Liver (tissue), 9 donors: ENCODE results near the gene VEGFA. TPM values are rescaled to one million over a fixed set of nuclear protein-coding genes. Genes with fewer than 3 reads are reported as not detected.

Experiments
- DNase-seq: peaks from one replicate; pipeline ENCODE4 v3.0.0-alpha.2; 2017; ENCODE audit warnings: low spot score
- H3K27ac ChIP-seq, 2 donors: one replicate each; pipeline ENCODE4 v1.7.0; 2013; ENCODE audit warnings: inconsistent platforms in 2 of 2, low read length in 2 of 2, control low read depth in 1 of 2, low read depth in 1 of 2, mild to moderate bottlenecking in 1 of 2
- H3K27me3 ChIP-seq, 4 donors: one replicate each; pipeline versions ENCODE4 v1.6.1 to v1.7.0; 2013; ENCODE audit warnings: low read length in 3 of 4, inconsistent platforms in 1 of 4, mild to moderate bottlenecking in 1 of 4, moderate library complexity in 1 of 4; ENCODE audit not compliant: control insufficient read depth in 4 of 4, insufficient read depth in 4 of 4
- H3K36me3 ChIP-seq, 4 donors: one replicate each; pipeline versions ENCODE4 v1.6.1 to v1.7.0; 2013; ENCODE audit warnings: low read length in 3 of 4, mild to moderate bottlenecking in 3 of 4, low read depth in 1 of 4, moderate library complexity in 1 of 4; ENCODE audit not compliant: control insufficient read depth in 4 of 4, insufficient read depth in 3 of 4
- H3K4me1 ChIP-seq, 4 donors: one replicate each; pipeline versions ENCODE4 v1.6.1 to v1.7.0; 2013; ENCODE audit warnings: low read length in 3 of 4, mild to moderate bottlenecking in 3 of 4, moderate library complexity in 1 of 4; ENCODE audit not compliant: control insufficient read depth in 4 of 4, insufficient read depth in 4 of 4
- H3K4me3 ChIP-seq, 3 donors: one replicate each; pipeline versions ENCODE4 v1.6.1 to v1.7.0; 2013; ENCODE audit warnings: low read length in 3 of 3, control low read depth in 1 of 3, low read depth in 1 of 3, mild to moderate bottlenecking in 1 of 3
- H3K9ac ChIP-seq, 2 donors: one replicate each; pipeline ENCODE4 v1.7.0; 2013; ENCODE audit warnings: low read length in 2 of 2, mild to moderate bottlenecking in 2 of 2, moderate library complexity in 2 of 2, control low read depth in 1 of 2, low read depth in 1 of 2
- H3K9me3 ChIP-seq, 4 donors: one replicate each; pipeline versions ENCODE4 v1.6.1 to v1.7.0; 2013; ENCODE audit warnings: low read length in 3 of 4; ENCODE audit not compliant: control insufficient read depth in 4 of 4
- ATF3 ChIP-seq: IDR thresholded peaks from 2 replicates; pipeline ENCODE4 v1.6.1; 2016; ENCODE audit warnings: antibody characterized with exemption
- CTCF ChIP-seq: fragments of 150-350 bp; IDR thresholded peaks from 2 replicates; pipeline ENCODE4 v1.5.1; 2017; ENCODE audit warnings: improper control_type of control experiment, low read depth, low read length; ENCODE audit not compliant: missing input control
- FOXA1 ChIP-seq: IDR thresholded peaks from 2 replicates; pipeline ENCODE4 v1.6.1; 2016; ENCODE audit warnings: antibody characterized with exemption
- FOXA2 ChIP-seq: IDR thresholded peaks from 2 replicates; pipeline ENCODE4 v1.6.1; 2016; ENCODE audit warnings: antibody characterized with exemption
- GABPA ChIP-seq, 2 donors: IDR thresholded peaks in 1 of 2; conservative IDR thresholded peaks in 1 of 2; 2 replicates each; pipeline ENCODE4 v1.6.1; 2016; ENCODE audit warnings: antibody characterized with exemption in 2 of 2, mild to moderate bottlenecking in 1 of 2, moderate library complexity in 1 of 2
- HNF4A ChIP-seq, 2 donors: conservative IDR thresholded peaks; 2 replicates each; pipeline ENCODE4 v1.6.1; 2016; ENCODE audit warnings: antibody characterized with exemption in 2 of 2, mild to moderate bottlenecking in 2 of 2
- HNF4G ChIP-seq: IDR thresholded peaks from 2 replicates; pipeline ENCODE4 v1.6.1; 2016; ENCODE audit warnings: antibody characterized with exemption
- JUND ChIP-seq, 2 donors: IDR thresholded peaks; 2 replicates each; pipeline ENCODE4 v1.6.1; 2016; ENCODE audit warnings: antibody characterized with exemption in 2 of 2
- MAX ChIP-seq: IDR thresholded peaks from 2 replicates; pipeline ENCODE4 v1.6.1; 2016; ENCODE audit warnings: antibody characterized with exemption
- NR2F2 ChIP-seq: IDR thresholded peaks from 2 replicates; pipeline ENCODE4 v1.6.1; 2016; ENCODE audit warnings: antibody characterized with exemption
- REST ChIP-seq: IDR thresholded peaks from 2 replicates; pipeline ENCODE4 v1.6.1; 2016; ENCODE audit warnings: antibody characterized with exemption, mild to moderate bottlenecking
- RXRA ChIP-seq, 2 donors: IDR thresholded peaks; 2 replicates each; pipeline ENCODE4 v1.6.1; 2017 to 2018; ENCODE audit warnings: antibody characterized with exemption in 2 of 2, mild to moderate bottlenecking in 1 of 2
- SP1 ChIP-seq: IDR thresholded peaks from 2 replicates; pipeline ENCODE4 v1.6.1; 2018; ENCODE audit warnings: antibody characterized with exemption, mild to moderate bottlenecking
- TAF1 ChIP-seq: conservative IDR thresholded peaks from 2 replicates; pipeline ENCODE4 v1.6.1; 2016; ENCODE audit warnings: antibody characterized with exemption, mild to moderate bottlenecking
- YY1 ChIP-seq: IDR thresholded peaks from 2 replicates; pipeline ENCODE4 v1.6.1; 2016; ENCODE audit warnings: antibody characterized with exemption, mild to moderate bottlenecking
- WGBS: extraction: QIAGEN DNeasy Blood & Tissue Kit; methylation state at CpG from one replicate; pipeline ENCODE4 v1.1.7; 2013; 5-methylcytosine and 5-hydroxymethylcytosine counted together
- polyA plus RNA-seq, 2 donors: library from polyadenylated mRNA; stranded (reverse) in 1 of 2; unstranded in 1 of 2; fragments of 200-250 nt in 1 of 2; fragments of >200 nt in 1 of 2; fragmentation: Nextera tagmentation in 1 of 2; extraction: Ambion mirVana in 1 of 2; gene quantifications; one replicate each; pipeline versions ENCODE4 v1.2.1 to v1.2.3, GENCODE V29; 2013 to 2015
- total RNA-seq, 2 donors: library from RNA; depleted of rRNA; stranded (reverse); fragments of >200 nt; gene quantifications; one replicate each; pipeline ENCODE4 v1.2.3, GENCODE V29; 2014
- donor health status: healthy.
- donor health status: healthy.
- donor health status: healthy.
- donor health status: healthy.
- donor health status: healthy.

Gene VEGFA
- total and polyA plus RNA-seq, 4 donors = 14.7 to 160 (median 65.2) TPM

GRCh38 chr6:43762966-43763695, 6.9 kb upstream of the VEGFA start:
- H3K4me1 ChIP-seq = peaks cover 5 to 17% (median 14%) of the 10 kb centered on the region in 4 donors

More at GRCh38 chr6:43762966-43763695, 6.9 kb upstream of the VEGFA start:
- no peak overlapping the region for H3K4me3 ChIP-seq
- no peak for DNase-seq
- H3K27ac ChIP-seq = no peak overlapping the region
- no peaks in the 10 kb centered on the region for H3K27me3 ChIP-seq
- no peak overlapping the region for H3K9ac ChIP-seq
- no peaks in the 10 kb centered on the region for H3K36me3 ChIP-seq
- WGBS = 71% methylated on average over 6 of the region's 6 CpGs
- H3K9me3 ChIP-seq = no peaks in the 10 kb centered on the region
- TF ChIP-seq SP1 (no peak), JUND (IDR thresholded peaks at IDR 0.05) (no peak), REST (no peak), YY1 (no peak), CTCF (no peak), NR2F2 (no peak), HNF4A (conservative IDR thresholded peaks at IDR 0.05) (no peak), RXRA (IDR thresholded peaks at IDR 0.05) (no peak), FOXA2 (no peak), FOXA1 (no peak), TAF1 (no peak), MAX (no peak), GABPA (IDR thresholded peaks at IDR 0.05 in 1 of 2, conservative IDR thresholded peaks at IDR 0.05 in 1 of 2) (no peak), ATF3 (no peak), HNF4G (no peak)
